CD4-positive, alpha-beta T cell (primary cell): ENCODE results near the gene DHRS13. TPM values are rescaled to one million over a fixed set of nuclear protein-coding genes. Genes with fewer than 3 reads are reported as not detected.

Source experiments
- ATAC-seq: fragments of 200-7000 bp; cut with Tn5 transposase; one replicate; pipeline ENCODE4 v1.10.0; 2022; ENCODE audit warnings: mild to moderate bottlenecking; ENCODE audit not compliant: poor library complexity
- CTCF ChIA-PET: fragments of 350-600 bp; sonication (Branson Sonifier 250); formaldehyde crosslinking; loops from one replicate; lab custom pipeline; 2021; ENCODE audit warnings: antibody characterized with exemption, inconsistent platforms; lab: Charles Lee
- POLR2A ChIA-PET: fragments of 350-600 bp; sonication (Branson Sonifier 250); formaldehyde crosslinking; loops from one replicate; lab custom pipeline; 2021; ENCODE audit warnings: antibody characterized with exemption, inconsistent platforms; lab: Charles Lee
- DNase-seq, 14 experiments: peaks; one replicate each; pipeline ENCODE4 v3.0.0-alpha.2; 2013 to 2020; ENCODE audit warnings: mixed read lengths in 2 of 14
- H3K27ac ChIP-seq, 2 donors: one replicate each; pipeline versions ENCODE4 v1.5.1 to v1.7.0; 2013; ENCODE audit warnings: low read length in 2 of 2, low read depth in 1 of 2, mild to moderate bottlenecking in 1 of 2
- H3K27me3 ChIP-seq, 2 experiments: 1 replicate in 1 of 2; 2 replicates in 1 of 2; pipeline versions ENCODE4 v1.6.1 to v1.7.0; 2013; ENCODE audit warnings: low read length in 2 of 2, control low read depth in 1 of 2, mild to moderate bottlenecking in 1 of 2, moderate library complexity in 1 of 2; ENCODE audit not compliant: insufficient read depth in 2 of 2, control insufficient read depth in 1 of 2
- H3K36me3 ChIP-seq: one replicate; pipeline ENCODE4 v1.6.1; 2013; ENCODE audit warnings: low read length, control low read depth; ENCODE audit not compliant: insufficient read depth
- H3K4me1 ChIP-seq: one replicate; pipeline ENCODE4 v1.6.1; 2013; ENCODE audit warnings: low read length, control low read depth; ENCODE audit not compliant: insufficient read depth
- H3K4me3 ChIP-seq: one replicate; pipeline ENCODE4 v1.5.1; 2013; ENCODE audit warnings: mild to moderate bottlenecking, low read length, moderate library complexity
- H3K9me3 ChIP-seq, 2 experiments: 1 replicate in 1 of 2; 2 replicates in 1 of 2; pipeline versions ENCODE4 v1.6.1 to v1.7.0; 2013; ENCODE audit warnings: low read length in 2 of 2, mild to moderate bottlenecking in 2 of 2, control low read depth in 1 of 2, moderate library complexity in 1 of 2; ENCODE audit not compliant: control insufficient read depth in 1 of 2, insufficient read depth in 1 of 2
- H3K27ac Mint-ChIP-seq: one replicate; pipeline ENCODE4 v1.8.0; 2020; ENCODE audit warnings: mixed read lengths
- H3K27me3 Mint-ChIP-seq: one replicate; pipeline ENCODE4 v1.8.0; 2021; ENCODE audit warnings: mixed read lengths
- H3K36me3 Mint-ChIP-seq: one replicate; pipeline ENCODE4 v1.8.0; 2021; ENCODE audit warnings: low read depth, mixed read lengths
- H3K4me1 Mint-ChIP-seq: one replicate; pipeline ENCODE4 v1.8.0; 2021; ENCODE audit warnings: low read depth, mixed read lengths
- H3K4me3 Mint-ChIP-seq: one replicate; pipeline ENCODE4 v1.8.0; 2020; ENCODE audit warnings: mild to moderate bottlenecking, mixed read lengths
- H3K9me3 Mint-ChIP-seq: one replicate; pipeline ENCODE4 v1.8.0; 2020; ENCODE audit warnings: mixed read lengths
- intact Hi-C, 2 experiments: fragments of 100-400 bp; cut with DNase I in 1 of 2; cut with micrococcal nuclease in 1 of 2; formaldehyde crosslinking; loops; one replicate each; pipeline versions ENCODE4 v1.15.1 to v1.9.0; 2023 to 2025; cut with DNase I, micrococcal nuclease
- total RNA-seq, 174 experiments: library from RNA in 2 of 174; stranded (reverse) in 2 of 174; gene quantifications; one replicate each; pipeline ENCODE4 v1.2.3 and lab custom pipeline; 2021 to 2026
- TF ChIP-seq, protein P1 (sequence below): fragments of 200-600 bp; IDR thresholded peaks from one replicate; pipeline ENCODE4 v1.8.0; 2022; ENCODE audit warnings: antibody characterized with exemption, mild to moderate bottlenecking

DHRS13 gene
- total RNA-seq, 2 experiments from 2014 or later: 33.5 to 34.3 TPM

DNA sequence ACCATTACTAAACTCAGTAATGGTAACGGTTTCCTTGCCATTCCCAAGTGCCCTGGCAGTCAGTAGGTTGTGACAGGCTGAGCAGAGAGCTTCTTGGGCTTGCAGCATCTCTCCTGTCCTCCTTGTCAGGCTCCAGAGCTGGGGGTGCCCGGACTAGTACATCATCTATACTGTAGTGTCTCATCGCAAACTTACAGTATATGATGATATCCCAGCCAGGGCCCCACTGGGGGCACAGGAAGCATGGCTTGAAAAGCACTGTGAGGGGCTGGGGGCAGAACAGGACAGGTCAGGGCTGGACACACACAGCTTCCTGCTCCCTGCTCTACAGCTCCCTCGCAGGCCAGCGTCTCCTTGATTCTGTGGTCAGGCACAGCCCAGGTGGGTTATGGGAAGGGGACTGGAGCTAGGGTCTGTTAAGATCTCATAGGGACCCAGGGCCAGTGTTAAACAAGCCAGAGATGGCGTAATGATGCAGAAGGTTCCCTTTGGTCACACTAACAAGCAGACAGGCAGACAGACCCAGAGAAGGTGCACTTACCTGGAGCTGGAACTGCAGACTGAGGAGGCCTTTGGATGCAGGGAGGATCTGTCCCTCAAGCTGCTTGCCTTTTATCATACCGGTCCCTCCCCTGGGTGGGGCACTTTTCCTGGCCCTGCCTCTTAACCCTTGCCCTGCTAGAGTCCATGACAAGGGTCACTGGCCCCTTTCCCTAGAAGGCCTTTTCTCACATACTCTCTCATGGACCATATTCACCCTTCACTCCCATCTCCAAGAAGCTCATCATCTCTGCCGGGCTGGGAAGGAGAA, 41.3 kb downstream of the DHRS13 start:
- H3K4me1 Mint-ChIP-seq: no peaks in the 10 kb centered on the region
- H3K36me3 Mint-ChIP-seq: peaks cover 35% of the 10 kb centered on the region
- Histone ChIP-seq H3K4me1 (peaks cover 3% of the 10 kb centered on the region), H3K36me3 (peaks cover 31% of the 10 kb centered on the region), H3K9me3 (no peaks in the 10 kb centered on the region), H3K4me3 (no peak overlapping the region), H3K27ac (no peak overlapping the region), H3K27me3 (no peaks in the 10 kb centered on the region)
- no peaks in the 10 kb centered on the region for H3K9me3 Mint-ChIP-seq
- no peak overlapping the region for H3K4me3 Mint-ChIP-seq
- TF ChIP-seq, protein P1, sequence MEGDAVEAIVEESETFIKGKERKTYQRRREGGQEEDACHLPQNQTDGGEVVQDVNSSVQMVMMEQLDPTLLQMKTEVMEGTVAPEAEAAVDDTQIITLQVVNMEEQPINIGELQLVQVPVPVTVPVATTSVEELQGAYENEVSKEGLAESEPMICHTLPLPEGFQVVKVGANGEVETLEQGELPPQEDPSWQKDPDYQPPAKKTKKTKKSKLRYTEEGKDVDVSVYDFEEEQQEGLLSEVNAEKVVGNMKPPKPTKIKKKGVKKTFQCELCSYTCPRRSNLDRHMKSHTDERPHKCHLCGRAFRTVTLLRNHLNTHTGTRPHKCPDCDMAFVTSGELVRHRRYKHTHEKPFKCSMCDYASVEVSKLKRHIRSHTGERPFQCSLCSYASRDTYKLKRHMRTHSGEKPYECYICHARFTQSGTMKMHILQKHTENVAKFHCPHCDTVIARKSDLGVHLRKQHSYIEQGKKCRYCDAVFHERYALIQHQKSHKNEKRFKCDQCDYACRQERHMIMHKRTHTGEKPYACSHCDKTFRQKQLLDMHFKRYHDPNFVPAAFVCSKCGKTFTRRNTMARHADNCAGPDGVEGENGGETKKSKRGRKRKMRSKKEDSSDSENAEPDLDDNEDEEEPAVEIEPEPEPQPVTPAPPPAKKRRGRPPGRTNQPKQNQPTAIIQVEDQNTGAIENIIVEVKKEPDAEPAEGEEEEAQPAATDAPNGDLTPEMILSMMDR: no peak
- no peak for ATAC-seq
- no peaks in the 10 kb centered on the region for H3K27me3 Mint-ChIP-seq
- DNase-seq: no peak
- ChIA-PET CTCF (no interaction called here), POLR2A (no interaction called here)
- no peak overlapping the region for H3K27ac Mint-ChIP-seq
- intact Hi-C loops: no loop called here

DNA sequence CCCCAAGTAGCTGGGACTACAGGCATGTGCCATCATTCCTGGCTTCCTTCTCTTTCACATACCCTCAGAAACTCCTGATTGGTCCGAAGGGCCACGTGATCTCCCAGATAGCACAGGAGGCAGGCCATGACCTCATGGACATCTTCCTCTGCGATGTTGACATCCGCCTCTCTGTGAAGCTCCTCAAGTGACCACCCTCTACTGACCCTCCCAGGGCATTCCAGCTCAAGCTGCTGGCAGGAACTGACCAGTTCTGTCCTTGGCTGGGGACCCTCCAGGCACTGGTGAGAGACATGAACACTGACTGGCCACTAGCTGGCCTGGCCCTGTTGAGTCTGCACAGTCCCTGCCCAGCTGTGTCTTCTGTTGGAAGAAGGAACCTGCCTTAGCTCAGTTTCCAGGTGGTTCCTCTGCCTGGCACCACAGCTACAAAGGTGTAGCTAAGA, 42.5 kb downstream of the DHRS13 start:
- POLR2A ChIA-PET: no interaction called here
- H3K27ac Mint-ChIP-seq: no peak overlapping the region
- ATAC-seq: no peak

GRCh38 chr17:28858801-28859355, 44.0 kb downstream of the DHRS13 start:
- no peak overlapping the region for H3K4me3 Mint-ChIP-seq
- H3K4me1 Mint-ChIP-seq: peaks cover 18% of the 10 kb centered on the region
- peaks cover 42% of the 10 kb centered on the region for H3K36me3 Mint-ChIP-seq
- no peaks in the 10 kb centered on the region for H3K27me3 ChIP-seq
- H3K9me3 Mint-ChIP-seq: no peaks in the 10 kb centered on the region
- ChIA-PET POLR2A (no interaction called here), CTCF (interaction anchor here (1.4 to 1.7 kb wide), 3 partner anchors 10 to 95 kb away, joined by 4 to 5 read pairs (median 5); partner anchors contain the start of gene DHRS13)
- peaks cover 18% of the 10 kb centered on the region for H3K4me1 ChIP-seq
- intact Hi-C loops: loop anchor here in 1 of 2 experiments (5.0 kb wide), 2 partner anchors 47 to 93 kb away; partner anchors contain the start of gene PHF12
- H3K27ac ChIP-seq: no peak overlapping the region
- peaks cover 31% of the 10 kb centered on the region for H3K36me3 ChIP-seq
- H3K27me3 Mint-ChIP-seq: no peaks in the 10 kb centered on the region
- H3K27ac Mint-ChIP-seq: no peak overlapping the region
- H3K9me3 ChIP-seq: no peaks in the 10 kb centered on the region
- no peak overlapping the region for H3K4me3 ChIP-seq
- ATAC-seq (no peak), DNase-seq (no peak)
- TF ChIP-seq, protein P1: no peak

More for the DNA sequence above, 42.5 kb downstream of the DHRS13 start:
- intact Hi-C loops: no loop called here
- H3K9me3 Mint-ChIP-seq: no peaks in the 10 kb centered on the region
- TF ChIP-seq, protein P1: no peak
- peaks cover 35% of the 10 kb centered on the region for H3K36me3 Mint-ChIP-seq
- CTCF ChIA-PET: interaction anchor here (1.7 kb wide), 1 partner anchor 12 kb away, joined by 5 read pairs; no protein-coding TSS in a partner anchor
- Histone ChIP-seq H3K27ac (no peak overlapping the region), H3K36me3 (peaks cover 31% of the 10 kb centered on the region), H3K4me3 (no peak overlapping the region), H3K27me3 (no peaks in the 10 kb centered on the region), H3K9me3 (no peaks in the 10 kb centered on the region), H3K4me1 (peaks cover 7% of the 10 kb centered on the region)
- no peaks in the 10 kb centered on the region for H3K27me3 Mint-ChIP-seq
- peaks cover 5% of the 10 kb centered on the region for H3K4me1 Mint-ChIP-seq
- no peak overlapping the region for H3K4me3 Mint-ChIP-seq
- DNase-seq: no peak
